Activated CD4-positive, CD25-positive, alpha-beta regulatory T cell treated with anti-CD3 and anti-CD28 coated beads, Interleukin-2, amount 50 U/mL, for 24 hours (primary cell): ENCODE data around the gene INO80.
"Not testable (repeated sequence)": the region's sequence is repeated elsewhere in the genome, so short reads cannot be mapped to it uniquely, and the experiment has no call there.

Experiments used
- ATAC-seq, 2 donors: fragments of 150-1000 bp; cut with Tn5 transposase; one replicate each; pipeline ENCODE4 v1.10.0; 2021; ENCODE audit warnings: mild to moderate bottlenecking in 1 of 2, moderate library complexity in 1 of 2

The INO80 gene

GRCh38 chr15:40992241-40992741 lies 123.8 kb downstream of the INO80 start:
- ATAC-seq = no peak

- no peak for ATAC-seq
Measured at GRCh38 chr15:40991355-40991754, 124.7 kb downstream of the INO80 start.

- peak; percentile 41 to 60 for ATAC-seq
Measured at GRCh38 chr15:40990789-40991188, 125.3 kb downstream of the INO80 start.

- ATAC-seq = peak; percentile 46 to 75
Measured at GRCh38 chr15:40990080-40990479, 126.0 kb downstream of the INO80 start.

- no peak for ATAC-seq
Measured at GRCh38 chr15:40988156-40988555, 127.9 kb downstream of the INO80 start.

- ATAC-seq = no peak
Measured at GRCh38 chr15:40986820-40987219, 129.3 kb downstream of the INO80 start.

GRCh38 chr15:40985541-40986330 lies 130.3 kb downstream of the INO80 start:
- no peak for ATAC-seq

- no peak for ATAC-seq
Measured at GRCh38 chr15:40984964-40985363, 131.1 kb downstream of the INO80 start.

- no peak for ATAC-seq
Measured at GRCh38 chr15:40984406-40984805, 131.7 kb downstream of the INO80 start.

GRCh38 chr15:40982855-40983254 lies 133.2 kb downstream of the INO80 start:
- ATAC-seq = no peak

GRCh38 chr15:40981186-40981585 lies 134.9 kb downstream of the INO80 start:
- no peak for ATAC-seq

- no peak for ATAC-seq
Measured at GRCh38 chr15:40978562-40978961, 137.5 kb downstream of the INO80 start.

GRCh38 chr15:40978141-40978540 lies 137.9 kb downstream of the INO80 start:
- ATAC-seq = no peak

- ATAC-seq = no peak
Measured at GRCh38 chr15:40976819-40977218, 139.3 kb downstream of the INO80 start.

- no peak for ATAC-seq
Measured at GRCh38 chr15:40974879-40975278, 141.2 kb downstream of the INO80 start.

GRCh38 chr15:40969363-40969762 lies 146.7 kb downstream of the INO80 start:
- no peak for ATAC-seq

GRCh38 chr15:40968290-40969085 lies 147.6 kb downstream of the INO80 start:
- no peak for ATAC-seq

GRCh38 chr15:40964634-40965033 lies 151.4 kb downstream of the INO80 start:
- ATAC-seq = no peak

- no peak for ATAC-seq
Measured at GRCh38 chr15:40964006-40964405, 152.1 kb downstream of the INO80 start.

GRCh38 chr15:40963201-40963600 lies 152.9 kb downstream of the INO80 start:
- no peak for ATAC-seq

- ATAC-seq = not testable (repeated sequence)
Measured at GRCh38 chr15:40962317-40962716, 153.8 kb downstream of the INO80 start.

GRCh38 chr15:40961740-40962139 lies 154.3 kb downstream of the INO80 start:
- ATAC-seq = not testable (repeated sequence)

GRCh38 chr15:40960925-40961324 lies 155.2 kb downstream of the INO80 start:
- no peak for ATAC-seq
